ENCODE data around the gene SEL1L. TPM values are rescaled to one million over a fixed set of nuclear protein-coding genes. Genes with fewer than 3 reads are reported as not detected.

The SEL1L gene
- polyA plus RNA-seq, 1 of the 3 experiments (the other 2 are of a cell fraction), result 13.8 TPM

DNA sequence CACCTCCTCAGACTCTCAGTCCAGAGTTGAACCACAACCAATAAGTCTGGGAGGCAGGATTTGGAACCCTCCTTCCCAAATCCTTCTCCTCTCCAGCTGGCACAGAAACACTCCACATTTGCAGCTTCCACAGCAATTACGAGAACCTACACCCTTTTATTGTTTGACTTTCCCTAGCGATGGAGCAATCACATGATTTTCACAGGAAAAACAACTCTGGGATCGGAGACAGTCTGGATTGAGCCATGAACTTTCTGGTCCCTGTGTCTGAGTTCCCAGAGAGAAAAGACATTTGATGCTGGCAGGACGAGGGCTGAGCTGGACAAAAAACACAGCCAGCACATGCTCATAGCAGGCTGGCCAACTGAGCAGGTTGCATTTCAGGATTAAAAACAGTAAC, 84.5 kb downstream of the SEL1L start:
- no peak for DNase-seq
- H4K20me1 ChIP-seq (ENCODE audit: insufficient read depth), result no peaks in the 10 kb centered on the region
- no peak overlapping the region for H3K27ac ChIP-seq (ENCODE audit: low read depth in 2 of 2, low read length in 1 of 2)
- ChIA-PET POLR2A (no interaction called here), CTCF (interaction anchor here (1.1 to 10.5 kb wide), 4 partner anchors 13 to 453 kb away, joined by 3 to 321 read pairs (median 55); no protein-coding TSS in a partner anchor)
- H3F3A ChIP-seq (replicated peaks; ENCODE audit: insufficient read depth), result no peaks in the 10 kb centered on the region
- peaks cover 0 to 4% of the 10 kb centered on the region in 2 experiments; a peak in 1 of 4 replicates for H3K4me1 ChIP-seq (ENCODE audit: control insufficient read depth in 1 of 2, insufficient read depth in 2 of 2, low read depth in 1 of 2, low read length in 1 of 2)
- H3K27me3 ChIP-seq (ENCODE audit: insufficient read depth), result no peaks in the 10 kb centered on the region; the same call in 1 of the 2 replicates
- no peak overlapping the region for H3K9ac ChIP-seq
- no peaks in the 10 kb centered on the region for H3K36me3 ChIP-seq (replicated peaks in 1 of 2; ENCODE audit: control insufficient read depth in 1 of 2, insufficient read depth in 2 of 2, low read length in 1 of 2)
- H3K9me3 ChIP-seq, result no peaks in the 10 kb centered on the region
- 47% methylated on average over 4 of the region's 4 CpGs for WGBS (ENCODE audit: low lambda C conversion rate)
- H3K9me2 ChIP-seq, result no peaks in the 10 kb centered on the region
- H3K79me2 ChIP-seq (ENCODE audit: insufficient read depth), result no peaks in the 10 kb centered on the region
- TF ChIP-seq GATA2 (CRISPR knock-in tag; IDR thresholded peaks at IDR 0.05), result no peak
- TF ChIP-seq FOSL2 (IDR thresholded peaks at IDR 0.05; ENCODE audit: borderline replicate concordance, low read depth), result no peak
- no peak for TF ChIP-seq FOXJ3 (CRISPR knock-in tag; IDR thresholded peaks at IDR 0.05)
- TF ChIP-seq POLR2AphosphoS5 (IDR thresholded peaks at IDR 0.05; ENCODE audit: low read depth, low read length), result no peak
- TF ChIP-seq FOXM1 (IDR thresholded peaks at IDR 0.05; ENCODE audit: low read depth), result no peak
- TF ChIP-seq JUND (IDR thresholded peaks at IDR 0.05), result no peak
- TF ChIP-seq NRF1 (IDR thresholded peaks at IDR 0.05; ENCODE audit: low read depth, low read length), result no peak
- no peak for TF ChIP-seq RXRA (IDR thresholded peaks at IDR 0.05; ENCODE audit: borderline replicate concordance, low read depth)
- TF ChIP-seq, protein P1, sequence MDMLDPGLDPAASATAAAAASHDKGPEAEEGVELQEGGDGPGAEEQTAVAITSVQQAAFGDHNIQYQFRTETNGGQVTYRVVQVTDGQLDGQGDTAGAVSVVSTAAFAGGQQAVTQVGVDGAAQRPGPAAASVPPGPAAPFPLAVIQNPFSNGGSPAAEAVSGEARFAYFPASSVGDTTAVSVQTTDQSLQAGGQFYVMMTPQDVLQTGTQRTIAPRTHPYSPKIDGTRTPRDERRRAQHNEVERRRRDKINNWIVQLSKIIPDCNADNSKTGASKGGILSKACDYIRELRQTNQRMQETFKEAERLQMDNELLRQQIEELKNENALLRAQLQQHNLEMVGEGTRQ (IDR thresholded peaks at IDR 0.05; ENCODE audit: borderline replicate concordance, low read depth, low read length), result no peak
- H3K4me3 ChIP-seq (ENCODE audit: low read depth in 2 of 2, low read length in 1 of 2), result no peak overlapping the region
- H2AFZ ChIP-seq (ENCODE audit: low read depth), result no peak overlapping the region
- H3K4me2 ChIP-seq, result no peak overlapping the region

DNA sequence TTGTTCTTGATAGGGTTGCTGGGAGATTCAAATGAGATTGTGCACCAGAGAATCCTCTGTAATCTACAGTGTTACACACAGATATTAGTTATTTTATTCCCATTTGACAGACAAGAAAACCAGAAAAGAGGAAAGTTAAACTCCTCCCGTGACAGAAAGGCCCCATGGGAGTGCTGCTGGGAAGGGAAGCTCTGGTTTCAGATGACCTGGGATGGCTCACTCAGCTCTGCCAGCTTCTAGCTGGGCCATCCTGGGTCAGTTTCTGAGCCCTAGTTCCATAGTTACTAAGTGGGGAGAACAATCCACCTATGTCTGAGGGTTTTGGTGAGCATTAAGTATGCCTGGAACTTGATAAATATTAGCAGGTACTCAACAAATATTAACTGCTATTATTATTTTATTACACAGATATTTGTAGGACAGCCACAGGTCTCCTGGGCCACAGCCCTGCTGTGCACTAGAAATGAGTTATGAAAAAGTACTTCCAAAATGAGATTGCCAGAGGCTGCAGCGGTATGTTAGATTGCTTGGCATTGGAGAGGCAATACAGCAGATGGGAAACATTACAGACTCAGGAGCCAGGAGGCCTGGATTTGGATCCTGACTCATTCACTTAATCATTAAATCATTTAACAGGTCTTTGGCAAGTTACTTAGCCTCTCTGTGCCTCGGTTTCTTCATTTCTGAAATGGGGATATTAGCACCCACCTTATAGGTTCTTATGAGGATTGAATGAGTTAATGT, 86.5 kb downstream of the SEL1L start:
- H3K4me3 ChIP-seq (ENCODE audit: low read depth in 2 of 2, low read length in 1 of 2), result no peak overlapping the region
- H3K9me2 ChIP-seq, result no peaks in the 10 kb centered on the region
- no peaks in the 10 kb centered on the region for H3K79me2 ChIP-seq (ENCODE audit: insufficient read depth)
- no peak overlapping the region for H3K4me2 ChIP-seq
- H3F3A ChIP-seq (replicated peaks; ENCODE audit: insufficient read depth), result no peaks in the 10 kb centered on the region
- no peak for TF ChIP-seq CHD2 (IDR thresholded peaks at IDR 0.05; ENCODE audit: low read length, partially characterized antibody)
- TF ChIP-seq FOXJ3 (CRISPR knock-in tag; IDR thresholded peaks at IDR 0.05), result no peak
- no peak for TF ChIP-seq EP300 (IDR thresholded peaks at IDR 0.05; ENCODE audit: borderline replicate concordance in 1 of 2, low read depth in 1 of 2, low read length in 1 of 2)
- TF ChIP-seq MEF2A (IDR thresholded peaks at IDR 0.05; ENCODE audit: borderline replicate concordance, low read depth), result no peak
- TF ChIP-seq GATA2 (CRISPR knock-in tag; IDR thresholded peaks at IDR 0.05), result no peak
- TF ChIP-seq, protein P1 (IDR thresholded peaks at IDR 0.05; ENCODE audit: borderline replicate concordance, low read depth, low read length), result no peak
- TF ChIP-seq FOSL2 (IDR thresholded peaks at IDR 0.05; ENCODE audit: borderline replicate concordance, low read depth), result no peak
- TF ChIP-seq JUND (IDR thresholded peaks at IDR 0.05), result no peak
- TF ChIP-seq, protein P2, sequence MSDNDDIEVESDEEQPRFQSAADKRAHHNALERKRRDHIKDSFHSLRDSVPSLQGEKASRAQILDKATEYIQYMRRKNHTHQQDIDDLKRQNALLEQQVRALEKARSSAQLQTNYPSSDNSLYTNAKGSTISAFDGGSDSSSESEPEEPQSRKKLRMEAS (IDR thresholded peaks at IDR 0.05; ENCODE audit: low read depth), result no peak
- TF ChIP-seq FOXM1 (IDR thresholded peaks at IDR 0.05; ENCODE audit: low read depth), result no peak
- TF ChIP-seq EZH2phosphoT487 (IDR thresholded peaks at IDR 0.05; ENCODE audit: borderline replicate concordance, low read depth), result no peak
- TF ChIP-seq POLR2AphosphoS5 (IDR thresholded peaks at IDR 0.05; ENCODE audit: low read depth, low read length), result no peak
- TF ChIP-seq RXRA (IDR thresholded peaks at IDR 0.05; ENCODE audit: borderline replicate concordance, low read depth), result no peak
- TF ChIP-seq ELF1 (IDR thresholded peaks at IDR 0.05), result no peak
- no peak for TF ChIP-seq MXI1 (IDR thresholded peaks at IDR 0.05; ENCODE audit: low read depth, low read length)
- no peak for TF ChIP-seq RCOR1 (IDR thresholded peaks at IDR 0.05; ENCODE audit: low read length)
- no peak for TF ChIP-seq GABPA (IDR thresholded peaks at IDR 0.05; ENCODE audit: low read depth)
- TF ChIP-seq, protein P3, sequence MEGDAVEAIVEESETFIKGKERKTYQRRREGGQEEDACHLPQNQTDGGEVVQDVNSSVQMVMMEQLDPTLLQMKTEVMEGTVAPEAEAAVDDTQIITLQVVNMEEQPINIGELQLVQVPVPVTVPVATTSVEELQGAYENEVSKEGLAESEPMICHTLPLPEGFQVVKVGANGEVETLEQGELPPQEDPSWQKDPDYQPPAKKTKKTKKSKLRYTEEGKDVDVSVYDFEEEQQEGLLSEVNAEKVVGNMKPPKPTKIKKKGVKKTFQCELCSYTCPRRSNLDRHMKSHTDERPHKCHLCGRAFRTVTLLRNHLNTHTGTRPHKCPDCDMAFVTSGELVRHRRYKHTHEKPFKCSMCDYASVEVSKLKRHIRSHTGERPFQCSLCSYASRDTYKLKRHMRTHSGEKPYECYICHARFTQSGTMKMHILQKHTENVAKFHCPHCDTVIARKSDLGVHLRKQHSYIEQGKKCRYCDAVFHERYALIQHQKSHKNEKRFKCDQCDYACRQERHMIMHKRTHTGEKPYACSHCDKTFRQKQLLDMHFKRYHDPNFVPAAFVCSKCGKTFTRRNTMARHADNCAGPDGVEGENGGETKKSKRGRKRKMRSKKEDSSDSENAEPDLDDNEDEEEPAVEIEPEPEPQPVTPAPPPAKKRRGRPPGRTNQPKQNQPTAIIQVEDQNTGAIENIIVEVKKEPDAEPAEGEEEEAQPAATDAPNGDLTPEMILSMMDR (IDR thresholded peaks at IDR 0.05), result no peak
- no peak overlapping the region for H3K9ac ChIP-seq
- WGBS (ENCODE audit: low lambda C conversion rate), result 40% methylated on average over 3 of the region's 3 CpGs
- H3K9me3 ChIP-seq, result no peaks in the 10 kb centered on the region
- H3K36me3 ChIP-seq (replicated peaks in 1 of 2; ENCODE audit: control insufficient read depth in 1 of 2, insufficient read depth in 2 of 2, low read length in 1 of 2), result no peaks in the 10 kb centered on the region
- no peaks in the 10 kb centered on the region for H4K20me1 ChIP-seq (ENCODE audit: insufficient read depth)
- H3K27me3 ChIP-seq (ENCODE audit: insufficient read depth), result no peaks in the 10 kb centered on the region; the same call in 1 of the 2 replicates
- POLR2A ChIA-PET, result no interaction called here
- H2AFZ ChIP-seq (ENCODE audit: low read depth), result no peak overlapping the region
- CTCF ChIA-PET, result interaction anchor here (0.7 to 3.5 kb wide), 3 partner anchors 10 to 178 kb away, joined by 3 to 16 read pairs (median 4); no protein-coding TSS in a partner anchor
- no peak overlapping the region for H3K27ac ChIP-seq (ENCODE audit: low read depth in 2 of 2, low read length in 1 of 2)
- peaks cover 0 to 4% of the 10 kb centered on the region in 2 experiments; a peak in 1 of 4 replicates for H3K4me1 ChIP-seq (ENCODE audit: control insufficient read depth in 1 of 2, insufficient read depth in 2 of 2, low read depth in 1 of 2, low read length in 1 of 2)
- DNase-seq, result no peak

Data from SK-N-SH (cell line).